ENCODE results near the gene GYG2.

The GYG2 gene

DNA sequence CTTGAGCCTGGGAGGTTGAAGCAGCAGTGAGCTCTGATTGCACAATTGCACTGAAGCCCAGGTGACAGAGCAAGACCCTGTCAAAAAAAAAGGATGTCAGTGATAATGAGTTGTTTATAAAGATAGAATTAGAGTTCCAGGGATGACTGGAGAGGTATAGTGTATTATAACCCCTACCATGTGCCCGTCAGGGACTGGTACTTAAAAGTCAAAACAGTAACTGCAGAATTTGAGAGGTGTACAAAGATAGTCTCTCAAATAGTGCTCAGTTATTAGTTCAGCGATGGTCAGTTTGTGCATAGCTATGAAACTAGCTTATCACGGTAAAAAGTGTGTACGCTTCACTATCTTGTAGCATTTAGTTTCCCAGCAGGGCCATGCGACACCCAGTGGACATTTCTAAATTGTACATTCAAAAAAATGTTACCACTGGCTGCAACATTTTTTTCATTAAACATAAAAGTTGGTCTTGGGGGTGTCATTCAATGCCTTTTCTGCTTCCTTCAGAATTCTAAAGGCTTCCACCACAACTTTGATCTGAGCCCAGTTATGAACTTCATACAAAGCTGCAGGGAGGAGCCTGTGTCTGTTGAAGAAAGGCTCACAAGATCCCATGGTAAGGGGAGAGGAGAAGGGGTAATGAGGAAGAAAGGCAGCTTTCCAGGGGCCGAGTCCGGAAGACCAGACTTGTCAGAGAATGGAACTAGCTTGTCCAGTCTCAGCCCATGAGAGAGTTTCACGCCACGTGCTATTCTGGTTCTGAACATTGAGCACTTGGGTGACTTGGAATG, 9.2 kb upstream of the GYG2 start:
- no peak for DNase-seq

- no peak for DNase-seq
Measured at GRCh38 chrX:2820136-2820771, 8.5 kb upstream of the GYG2 start.

DNA sequence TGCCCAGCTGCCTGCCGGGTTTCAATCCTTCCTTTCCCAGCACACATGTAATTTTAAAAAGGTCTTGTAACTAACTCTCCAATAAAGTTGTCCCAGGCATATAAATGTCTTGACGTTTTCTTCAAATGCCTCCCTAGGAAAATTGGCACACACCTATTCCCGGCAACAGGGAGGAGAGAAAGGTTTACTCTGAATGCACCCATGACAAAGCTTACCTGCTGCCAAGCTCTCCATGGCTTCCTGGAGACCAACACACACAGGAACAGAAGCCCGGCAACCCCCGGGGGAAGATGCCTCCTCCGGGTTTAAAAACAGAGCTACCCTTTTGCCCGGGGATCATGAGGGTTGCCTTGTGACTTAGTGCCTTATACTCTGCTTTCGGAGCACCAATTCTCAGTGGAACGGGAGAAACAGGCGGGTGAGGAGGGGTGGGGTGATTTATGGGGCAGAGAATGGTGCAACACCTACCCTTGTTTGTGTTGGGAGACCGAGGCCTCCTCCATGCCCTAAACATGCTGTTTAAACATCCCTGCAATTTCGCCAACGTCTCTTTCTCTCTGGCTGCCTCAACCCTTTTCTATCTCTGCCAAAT, 4.8 kb upstream of the GYG2 start:
- DNase-seq: no peak

- DNase-seq: no peak
Measured at GRCh38 chrX:2824886-2825285, 3.8 kb upstream of the GYG2 start.

GRCh38 chrX:2828959-2829411, 255 bp downstream of the GYG2 start:
- DNase-seq: no peak

GRCh38 chrX:2829469-2830246, 928 bp downstream of the GYG2 start:
- no peak for DNase-seq

- DNase-seq: no peak
Measured at GRCh38 chrX:2831471-2832228, 2.9 kb downstream of the GYG2 start.

- DNase-seq: no peak
Measured at GRCh38 chrX:2837961-2838360, 9.2 kb downstream of the GYG2 start.

GRCh38 chrX:2840961-2841360, 12.2 kb downstream of the GYG2 start:
- DNase-seq: no peak

DNA sequence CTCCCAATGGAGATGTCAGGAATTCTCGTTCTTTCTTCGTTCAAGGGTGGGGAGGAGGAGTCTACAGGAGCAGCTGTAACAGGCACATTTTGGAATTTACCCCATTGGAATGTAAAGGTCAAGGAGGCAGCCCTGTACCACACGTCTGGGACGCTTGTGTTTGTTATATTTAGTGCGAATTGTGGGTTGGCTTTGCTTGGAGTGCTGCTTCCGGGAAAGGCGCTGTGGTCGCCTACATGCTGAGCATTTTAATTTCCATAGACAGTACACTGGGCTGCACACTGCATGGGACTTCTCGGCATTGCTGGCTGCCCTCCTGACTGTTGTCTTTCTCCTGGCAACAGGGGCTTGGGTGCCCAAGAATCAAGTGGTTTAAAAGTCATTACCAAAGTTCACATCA, 12.8 kb downstream of the GYG2 start:
- no peak for DNase-seq

DNA sequence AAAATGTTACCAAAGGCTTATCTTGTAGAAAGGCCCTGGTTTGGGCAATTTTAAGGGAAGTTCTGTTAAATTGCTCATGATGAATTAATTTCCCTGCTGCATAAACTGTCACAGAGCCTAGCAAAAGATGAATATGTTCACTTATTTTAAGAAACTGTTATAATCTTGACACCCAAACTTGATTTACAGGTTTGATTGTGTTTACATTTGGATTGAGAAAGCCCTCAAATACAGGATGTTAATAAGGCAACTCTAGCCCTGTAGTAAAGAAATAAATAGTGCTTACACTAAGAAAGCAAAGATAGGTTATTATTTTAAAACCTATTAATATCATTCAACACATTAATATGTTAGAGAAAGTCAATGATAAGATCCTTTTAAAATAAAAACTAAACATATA, 18.3 kb downstream of the GYG2 start:
- DNase-seq: no peak

DNA sequence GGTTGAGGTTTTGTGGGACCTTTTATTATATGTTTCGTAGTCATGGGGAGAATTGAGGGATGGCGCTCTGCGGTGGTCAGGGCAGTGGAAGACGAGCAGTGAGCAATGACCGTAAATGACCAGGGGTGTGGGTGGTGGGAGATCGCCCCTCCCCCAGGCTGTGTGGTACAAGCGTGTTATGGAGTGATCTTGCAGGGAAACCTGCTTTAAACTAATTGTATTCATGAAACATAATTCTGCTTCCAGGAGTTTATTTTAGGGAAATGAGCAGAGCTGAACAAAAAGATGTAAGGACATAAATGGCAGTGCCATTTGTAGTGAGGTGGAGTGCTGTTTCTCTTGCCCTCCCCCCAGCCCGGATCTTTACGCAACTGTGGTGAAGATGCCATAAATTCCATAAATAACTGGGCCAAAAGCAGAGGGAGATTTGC, 20.2 kb downstream of the GYG2 start:
- no peak for DNase-seq

GRCh38 chrX:2854918-2855317, 26.2 kb downstream of the GYG2 start:
- no peak for DNase-seq

- DNase-seq: no peak
Measured at GRCh38 chrX:2855761-2856160, 27.0 kb downstream of the GYG2 start.

DNA sequence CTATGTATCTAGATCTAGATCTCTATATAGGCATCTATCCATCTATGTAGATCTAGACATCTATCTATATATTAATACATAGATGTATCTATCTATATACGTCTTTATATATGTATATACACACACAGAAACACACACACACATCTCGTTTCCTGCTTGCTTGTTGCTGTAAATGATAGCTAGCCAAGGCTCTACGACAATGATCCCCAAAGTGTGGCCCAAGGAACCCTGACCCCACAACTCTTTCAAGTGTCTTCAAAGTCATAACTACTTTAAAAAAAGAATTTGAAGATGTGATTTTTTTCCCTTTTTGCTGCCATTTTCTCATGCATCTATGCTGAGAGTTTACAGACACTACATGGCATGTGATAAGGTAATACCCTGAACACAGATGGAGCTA, 28.8 kb downstream of the GYG2 start:
- no peak for DNase-seq

GRCh38 chrX:2859197-2859797, 30.6 kb downstream of the GYG2 start:
- DNase-seq: no peak

DNA sequence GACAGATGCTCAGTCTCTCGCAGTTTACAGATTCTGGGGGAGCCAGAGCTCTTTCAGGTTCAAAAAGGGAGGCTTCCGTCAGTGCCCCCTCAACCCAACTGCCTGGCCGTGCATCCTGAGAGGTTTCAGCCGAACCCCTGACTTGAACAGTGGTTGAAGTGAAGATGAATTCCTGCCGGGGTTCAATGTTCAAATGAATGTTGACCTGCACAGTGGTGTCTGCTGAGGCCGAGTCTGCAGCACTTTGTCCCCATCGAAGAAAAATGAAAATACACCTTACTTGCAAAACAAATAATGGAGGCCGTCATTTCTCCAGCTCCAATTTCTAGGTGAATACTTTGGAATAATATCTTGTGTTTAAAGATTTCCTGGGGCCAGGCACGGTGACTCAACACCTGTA, 33.7 kb downstream of the GYG2 start:
- DNase-seq: no peak

GRCh38 chrX:2863646-2864045, 34.9 kb downstream of the GYG2 start:
- no peak for DNase-seq

DNA sequence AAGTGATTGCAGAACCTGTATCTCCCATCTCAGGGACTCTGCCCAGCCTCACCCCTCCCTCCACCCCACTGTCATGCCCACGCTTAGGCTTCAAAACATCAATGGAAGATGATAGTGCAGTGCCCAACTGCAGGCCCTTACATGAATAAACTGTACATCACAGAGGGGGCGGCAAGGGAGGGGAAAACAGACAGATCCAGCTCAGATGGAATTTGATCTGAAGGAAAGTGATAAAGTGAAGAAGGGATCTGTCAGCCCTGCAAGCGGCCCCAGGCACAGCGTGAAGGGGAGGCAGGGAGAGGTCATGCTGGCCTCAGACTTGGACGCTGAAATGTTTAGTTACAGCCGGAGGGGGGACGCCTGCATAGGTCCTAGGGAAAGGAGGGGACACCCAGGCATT, 38.5 kb downstream of the GYG2 start:
- no peak for DNase-seq

DNA sequence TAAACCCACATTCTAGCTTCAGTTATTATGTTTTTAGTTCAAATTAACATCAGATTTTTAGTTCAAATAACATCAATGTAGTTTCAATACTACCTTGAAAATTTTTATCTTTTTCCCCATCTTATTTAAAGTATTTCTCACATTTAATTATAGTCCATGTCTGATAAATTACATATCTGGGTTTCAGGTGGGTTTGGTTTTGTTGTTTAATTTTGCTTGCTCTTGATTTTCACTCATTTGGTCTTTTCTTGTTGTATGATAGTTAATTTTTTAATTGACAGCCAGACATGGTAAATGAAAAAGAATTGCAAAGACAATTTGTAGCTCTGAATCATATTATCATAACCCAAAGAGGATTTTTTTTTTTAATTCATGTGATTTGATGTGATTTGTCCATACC, 41.9 kb downstream of the GYG2 start:
- DNase-seq: no peak

- no peak for DNase-seq
Measured at GRCh38 chrX:2871831-2872230, 43.1 kb downstream of the GYG2 start.

DNA sequence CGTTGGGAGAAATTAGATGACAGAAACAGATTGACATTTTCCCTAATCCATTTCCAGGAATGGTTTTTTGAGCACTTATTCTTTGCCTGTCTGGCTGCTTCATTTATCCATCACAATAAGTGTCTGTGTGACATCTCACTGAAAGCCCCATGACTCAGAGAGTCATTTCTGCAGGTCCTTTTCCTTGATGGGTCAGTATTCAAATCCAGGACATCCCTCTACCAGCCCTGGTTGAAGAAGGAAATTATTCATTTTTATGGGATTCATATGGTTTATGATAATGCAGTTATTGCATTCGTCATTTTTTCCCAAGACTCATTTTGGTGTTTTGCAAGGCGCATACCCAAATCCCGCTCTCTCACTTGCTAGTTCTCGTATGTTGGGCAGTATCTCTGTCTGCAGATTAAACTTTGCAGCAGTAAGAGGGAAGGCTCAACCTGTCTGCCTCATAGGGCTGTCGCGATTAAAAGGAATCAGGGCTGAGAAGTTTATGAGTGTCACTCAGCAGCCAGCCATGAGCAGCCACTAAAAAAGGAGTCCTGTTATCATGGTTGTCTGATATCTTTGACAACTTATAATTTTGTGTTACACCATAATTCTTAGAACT, 44.0 kb downstream of the GYG2 start:
- no peak for DNase-seq
